H9 (cell line): ENCODE results near the gene PNMA6A. TPM values are rescaled to one million over a fixed set of nuclear protein-coding genes. Genes with fewer than 3 reads are reported as not detected.
"Not testable (repeated sequence)": the region's sequence is repeated elsewhere in the genome, so short reads cannot be mapped to it uniquely, and the experiment has no call there.

Experiments
- DNase-seq: peaks from one replicate; pipeline ENCODE4 v3.0.0-alpha.2; 2017
- H2AFZ ChIP-seq: one replicate; pipeline ENCODE4 v1.6.1; 2013; ENCODE audit warnings: mild to moderate bottlenecking, low read length, control low read depth, moderate library complexity
- H2AK5ac ChIP-seq: 2 replicates; pipeline ENCODE4 v1.6.1; 2013; ENCODE audit warnings: low read length, control low read depth, mixed read lengths; ENCODE audit not compliant: insufficient read length
- H2BK120ac ChIP-seq: one replicate; pipeline ENCODE4 v1.6.1; 2013; ENCODE audit warnings: low read depth, mild to moderate bottlenecking, low read length, control low read depth, inconsistent platforms; ENCODE audit not compliant: poor library complexity, severe bottlenecking
- H2BK12ac ChIP-seq: 2 replicates; pipeline ENCODE4 v1.6.1; 2013; ENCODE audit warnings: low read length, control low read depth, mixed read lengths, low read depth; ENCODE audit not compliant: insufficient read length
- H2BK15ac ChIP-seq: 2 replicates; pipeline ENCODE4 v1.6.1; 2013; ENCODE audit warnings: low read depth, low read length, control low read depth
- H2BK20ac ChIP-seq: one replicate; pipeline ENCODE4 v1.6.1; 2013; ENCODE audit warnings: low read depth, mild to moderate bottlenecking, low read length, control low read depth, inconsistent platforms; ENCODE audit not compliant: poor library complexity, severe bottlenecking
- H2BK5ac ChIP-seq: 2 replicates; pipeline ENCODE4 v1.6.1; 2013; ENCODE audit warnings: low read length, control low read depth, mixed read lengths; ENCODE audit not compliant: insufficient read length
- H3K14ac ChIP-seq: 2 replicates; pipeline ENCODE4 v1.6.1; 2013; ENCODE audit warnings: low read length, control low read depth; ENCODE audit not compliant: insufficient read depth
- H3K18ac ChIP-seq: 2 replicates; pipeline ENCODE4 v1.6.1; 2013; ENCODE audit warnings: low read depth, mild to moderate bottlenecking, mixed read lengths, low read length, control low read depth; ENCODE audit not compliant: insufficient read length
- H3K23ac ChIP-seq: 2 replicates; pipeline ENCODE4 v1.6.1; 2013; ENCODE audit warnings: low read length, control low read depth, mixed read lengths, low read depth; ENCODE audit not compliant: insufficient read length
- H3K23me2 ChIP-seq: 2 replicates; pipeline ENCODE4 v1.6.1; 2013; ENCODE audit warnings: low read depth, mild to moderate bottlenecking, mixed read lengths, low read length, control low read depth; ENCODE audit not compliant: insufficient read length, poor library complexity, severe bottlenecking
- H3K27ac ChIP-seq: 2 replicates; pipeline ENCODE4 v1.5.1; 2013; ENCODE audit warnings: low read length, control low read depth, mixed read lengths, low read depth; ENCODE audit not compliant: insufficient read length
- H3K27me3 ChIP-seq: 2 replicates; pipeline ENCODE4 v1.6.1; 2013; ENCODE audit warnings: low read length, control low read depth, inconsistent platforms; ENCODE audit not compliant: insufficient read depth
- H3K4ac ChIP-seq: 2 replicates; pipeline ENCODE4 v1.6.1; 2013; ENCODE audit warnings: low read depth, mild to moderate bottlenecking, control low read depth, inconsistent platforms, low read length, moderate library complexity
- H3K4me1 ChIP-seq: 2 replicates; pipeline ENCODE4 v1.6.1; 2013; ENCODE audit warnings: low read length, control low read depth, inconsistent platforms; ENCODE audit not compliant: insufficient read depth
- H3K4me2 ChIP-seq: 2 replicates; pipeline ENCODE4 v1.6.1; 2013; ENCODE audit warnings: low read length, control low read depth, mixed read lengths; ENCODE audit not compliant: insufficient read length, insufficient read depth
- H3K56ac ChIP-seq: 2 replicates; pipeline ENCODE4 v1.6.1; 2013; ENCODE audit warnings: low read depth, mild to moderate bottlenecking, mixed read lengths, low read length, control low read depth; ENCODE audit not compliant: insufficient read length
- H3K79me1 ChIP-seq: 2 replicates; pipeline ENCODE4 v1.6.1; 2013; ENCODE audit warnings: low read depth, mild to moderate bottlenecking, moderate library complexity, low read length, control low read depth, inconsistent platforms; ENCODE audit not compliant: insufficient read depth, poor library complexity, severe bottlenecking
- H3K79me2 ChIP-seq: 2 replicates; pipeline ENCODE4 v1.6.1; 2013; ENCODE audit warnings: low read length, control low read depth, inconsistent platforms; ENCODE audit not compliant: insufficient read depth
- H3K9ac ChIP-seq: 2 replicates; pipeline ENCODE4 v1.6.1; 2013; ENCODE audit warnings: low read length, control low read depth, mixed read lengths; ENCODE audit not compliant: insufficient read length; ENCODE audit errors: extremely low read depth
- H3K9me3 ChIP-seq: one replicate; pipeline ENCODE4 v1.6.1; 2013; ENCODE audit warnings: low read depth, low read length, inconsistent platforms; ENCODE audit not compliant: control insufficient read depth
- H3T11ph ChIP-seq: one replicate; pipeline ENCODE4 v1.6.1; 2013; ENCODE audit warnings: mild to moderate bottlenecking, low read length, control low read depth, inconsistent platforms
- H4K20me1 ChIP-seq: one replicate; pipeline ENCODE4 v1.6.1; 2013; ENCODE audit not compliant: control insufficient read depth, insufficient read length, insufficient read depth
- H4K5ac ChIP-seq: 2 replicates; pipeline ENCODE4 v1.6.1; 2013; ENCODE audit warnings: low read depth, mild to moderate bottlenecking, mixed read lengths, low read length, control low read depth; ENCODE audit not compliant: insufficient read length
- H4K8ac ChIP-seq: replicated peaks from 2 replicates; pipeline ENCODE4 v1.6.1; 2013; ENCODE audit warnings: low read length, control low read depth, mixed read lengths, low read depth; ENCODE audit not compliant: insufficient read length
- H4K91ac ChIP-seq: 2 replicates; pipeline ENCODE4 v1.6.1; 2013; ENCODE audit warnings: low read depth, mild to moderate bottlenecking, moderate library complexity, mixed read lengths, low read length, control low read depth; ENCODE audit not compliant: insufficient read length
- H3K27ac Mint-ChIP-seq, 3 experiments: 2 replicates in 2 of 3; 3 replicates in 1 of 3; pipeline ENCODE4 v1.8.0; 2020 to 2021; ENCODE audit warnings: mixed read lengths in 3 of 3, mild to moderate bottlenecking in 1 of 3, moderate library complexity in 1 of 3
- H3K27me3 Mint-ChIP-seq: 2 replicates; pipeline ENCODE4 v1.8.0; 2021; ENCODE audit warnings: low read depth, mild to moderate bottlenecking, moderate library complexity, mixed read lengths
- H3K36me3 Mint-ChIP-seq, 3 experiments: 2 replicates in 2 of 3; 3 replicates in 1 of 3; pipeline ENCODE4 v1.8.0; 2020 to 2021; ENCODE audit warnings: low read depth in 3 of 3, mixed read lengths in 3 of 3; ENCODE audit not compliant: insufficient read depth in 1 of 3
- H3K4me1 Mint-ChIP-seq, 2 experiments: 2 replicates each; pipeline ENCODE4 v1.8.0; 2020; ENCODE audit warnings: mixed read lengths in 2 of 2
- H3K4me3 Mint-ChIP-seq, 2 experiments: 2 replicates in 1 of 2; 3 replicates in 1 of 2; pipeline ENCODE4 v1.8.0; 2020 to 2021; ENCODE audit warnings: mild to moderate bottlenecking in 2 of 2, mixed read lengths in 2 of 2, moderate library complexity in 1 of 2
- H3K9me3 Mint-ChIP-seq, 2 experiments: 2 replicates in 1 of 2; 3 replicates in 1 of 2; pipeline ENCODE4 v1.8.0; 2020; ENCODE audit warnings: mild to moderate bottlenecking in 2 of 2, mixed read lengths in 2 of 2, moderate library complexity in 1 of 2
- WGBS: extraction: QIAGEN DNeasy Blood & Tissue Kit; methylation state at CpG from one replicate; pipeline ENCODE4 v1.1.7; 2013; ENCODE audit warnings: missing lambda C conversion rate, low lambda C conversion rate, mixed read lengths; ENCODE audit not compliant: insufficient read length; ENCODE audit errors: extremely low coverage; 5-methylcytosine and 5-hydroxymethylcytosine counted together
- total RNA-seq: library from RNA; stranded (reverse); gene quantifications from 2 replicates; pipeline ENCODE4 v1.2.1, GENCODE V29; 2021

PNMA6A gene
- total RNA-seq, 1 experiment from 2014 or later: 7.7 TPM

GRCh38 chrX:153113851-153114250 is 41.6 kb downstream of the PNMA6A start:
- not testable (repeated sequence) for H3K27me3 Mint-ChIP-seq, H3K4me1 ChIP-seq

GRCh38 chrX:153117754-153118153 is 45.5 kb downstream of the PNMA6A start:
- not testable (repeated sequence) for H3K4me1 Mint-ChIP-seq, H3K4me1 ChIP-seq, H4K20me1 ChIP-seq, H2AFZ ChIP-seq, H3K4ac ChIP-seq, H3K79me1 ChIP-seq, H3K27ac ChIP-seq, H4K5ac ChIP-seq, H3K4me3 Mint-ChIP-seq, H2BK120ac ChIP-seq, H4K8ac ChIP-seq, H4K91ac ChIP-seq, H3K4me2 ChIP-seq, H3K79me2 ChIP-seq, H2BK12ac ChIP-seq, H3K23ac ChIP-seq, H3K27me3 Mint-ChIP-seq, H2BK15ac ChIP-seq, H3K18ac ChIP-seq, H3K9me3 ChIP-seq, H3K14ac ChIP-seq, H2BK20ac ChIP-seq, H3K27me3 ChIP-seq, H3K56ac ChIP-seq, H2AK5ac ChIP-seq, H3K9me3 Mint-ChIP-seq, H3T11ph ChIP-seq, H3K27ac Mint-ChIP-seq, DNase-seq, H3K23me2 ChIP-seq, H3K36me3 Mint-ChIP-seq, H3K9ac ChIP-seq, H2BK5ac ChIP-seq
- no CpG with 5 or more reads among the region's 3 CpGs for WGBS

More at GRCh38 chrX:153113851-153114250, 41.6 kb downstream of the PNMA6A start:
- H3K4ac ChIP-seq, H2BK12ac ChIP-seq, H3T11ph ChIP-seq, H3K27me3 ChIP-seq, H2AK5ac ChIP-seq, H3K56ac ChIP-seq, H3K9me3 Mint-ChIP-seq, H4K91ac ChIP-seq, H3K4me2 ChIP-seq, H3K9ac ChIP-seq, H3K14ac ChIP-seq, H3K18ac ChIP-seq, H3K27ac Mint-ChIP-seq, H2BK5ac ChIP-seq, H4K20me1 ChIP-seq, H2BK20ac ChIP-seq, H3K23ac ChIP-seq, H2BK120ac ChIP-seq, H3K4me1 Mint-ChIP-seq, H3K79me1 ChIP-seq, H4K8ac ChIP-seq, H4K5ac ChIP-seq, H3K23me2 ChIP-seq, H3K79me2 ChIP-seq, H2AFZ ChIP-seq, H3K4me3 Mint-ChIP-seq, H3K27ac ChIP-seq, H2BK15ac ChIP-seq, DNase-seq, H3K9me3 ChIP-seq, H3K36me3 Mint-ChIP-seq: not testable (repeated sequence)
- WGBS: no CpG with 5 or more reads among the region's 9 CpGs
